ENCODE results near the gene PDZK1. TPM values are rescaled to one million over a fixed set of nuclear protein-coding genes. Genes with fewer than 3 reads are reported as not detected.

PDZK1 gene
- total and polyA plus RNA-seq, 2 of the 8 experiments (the other 6 are each of a cell fraction or from before 2014, with no cell fraction given), result 0.17 TPM; not detected in 1

DNA sequence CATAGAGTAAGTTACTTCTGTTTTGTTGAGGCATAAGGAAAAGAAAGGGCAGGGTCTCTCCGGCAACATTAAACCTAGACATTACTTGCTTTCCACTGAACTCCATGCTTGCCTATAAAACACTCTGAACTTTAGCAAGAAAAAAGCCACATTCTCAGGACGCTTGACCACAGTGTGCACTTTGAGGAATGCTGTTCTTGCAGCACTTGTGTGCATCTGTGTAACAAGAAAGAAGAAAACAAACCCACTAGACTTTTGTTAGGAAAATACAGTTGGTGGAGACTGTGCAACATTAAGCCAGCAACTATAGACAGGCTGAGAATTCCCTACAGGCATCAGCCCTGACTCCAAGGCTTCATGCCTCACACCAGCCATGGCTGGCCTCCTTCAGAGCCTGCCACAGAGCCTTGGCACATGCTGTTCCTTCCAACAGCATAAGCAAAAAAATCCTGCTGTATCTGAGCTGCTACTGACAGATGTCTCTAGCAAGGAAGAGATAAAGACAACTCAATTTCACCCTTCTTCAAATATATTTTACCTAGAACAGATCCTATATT lies 5.8 kb downstream of the PDZK1 start:
- H4K5ac ChIP-seq (ENCODE audit: insufficient read length, low read depth, low read length), result no peak overlapping the region
- POLR2A ChIA-PET (ENCODE audit: partially characterized antibody), result no interaction called here
- no peak overlapping the region for H3K4me3 ChIP-seq (ENCODE audit: extremely low read depth in 1 of 4, insufficient read depth in 2 of 4, low read depth in 3 of 4, low read length in 4 of 4)
- H2AFZ ChIP-seq (ENCODE audit: low read length), result no peak overlapping the region
- CTCF ChIA-PET (ENCODE audit: partially characterized antibody), result no interaction called here
- DNase-seq (ENCODE audit: low read depth in 1 of 2, low spot score in 2 of 2) (no peak), FAIRE-seq (no peak)
- no peak overlapping the region for H2BK20ac ChIP-seq (ENCODE audit: low read length)
- no peaks in the 10 kb centered on the region for H3K9me3 ChIP-seq (ENCODE audit: insufficient read depth in 2 of 2, low read depth in 1 of 2, low read length in 1 of 2)
- no peak overlapping the region for H3K18ac ChIP-seq (ENCODE audit: extremely low read depth, low read length)
- no peak overlapping the region for H3K23ac ChIP-seq (ENCODE audit: insufficient read length)
- no peak overlapping the region for H3K9ac ChIP-seq (replicated peaks in 1 of 4; ENCODE audit: extremely low read depth in 1 of 4, low read depth in 3 of 4, low read length in 3 of 4)
- peaks cover 0 to 2% (median 0%) of the 10 kb centered on the region in 4 experiments; a peak in 1 of 7 replicates for H3K27me3 ChIP-seq (replicated peaks in 1 of 4; ENCODE audit: control insufficient read depth in 3 of 4, extremely low read depth in 1 of 4, insufficient read depth in 3 of 4, low read length in 3 of 4)
- H3K79me2 ChIP-seq (ENCODE audit: control insufficient read depth in 1 of 2, insufficient read depth in 2 of 2, low read length in 2 of 2), result no peaks in the 10 kb centered on the region
- H2AK5ac ChIP-seq (ENCODE audit: low read depth, low read length), result no peak overlapping the region
- H2BK5ac ChIP-seq (ENCODE audit: low read depth, low read length), result no peak overlapping the region
- H2BK120ac ChIP-seq (replicated peaks; ENCODE audit: low read depth, low read length), result no peak overlapping the region
- no peak overlapping the region for H3K27ac ChIP-seq (ENCODE audit: low read depth, low read length)
- no peak overlapping the region for H3K4ac ChIP-seq (replicated peaks; ENCODE audit: insufficient read length, low read depth, low read length)
- no peak overlapping the region for H2BK12ac ChIP-seq (ENCODE audit: low read depth, low read length)
- no peak overlapping the region for H4K8ac ChIP-seq (ENCODE audit: extremely low read depth, insufficient read depth, low read length)
- 83% methylated on average over 2 of the region's 2 CpGs; no CpG with 5 or more reads in 1 of the 2 experiments for WGBS, 2 experiments (ENCODE audit: extremely low coverage in 1 of 2, insufficient coverage in 1 of 2, insufficient read length in 1 of 2, insufficient replicate concordance in 2 of 2, low coverage in 1 of 2, low lambda C conversion rate in 2 of 2, missing lambda C conversion rate in 1 of 2)
- H2BK15ac ChIP-seq (ENCODE audit: low read length), result no peak overlapping the region
- TF ChIP-seq SP1 (IDR thresholded peaks at IDR 0.05; ENCODE audit: low read depth, low read length), result no peak
- TF ChIP-seq CBX8 (IDR thresholded peaks at IDR 0.05; ENCODE audit: borderline replicate concordance, low read depth, low read length), result no peak
- TF ChIP-seq SP2 (IDR thresholded peaks at IDR 0.05; ENCODE audit: low read length), result no peak
- H3K4me2 ChIP-seq (ENCODE audit: insufficient read depth in 1 of 2, low read depth in 2 of 2, low read length in 2 of 2), result no peak overlapping the region
- H3K4me1 ChIP-seq (replicated peaks in 1 of 4; ENCODE audit: control insufficient read depth in 3 of 4, insufficient read depth in 4 of 4, low read length in 3 of 4), result no peaks in the 10 kb centered on the region
- no peaks in the 10 kb centered on the region for H3K79me1 ChIP-seq (ENCODE audit: low read depth, low read length)
- H4K91ac ChIP-seq (replicated peaks; ENCODE audit: insufficient read length, low read length), result no peak overlapping the region
- no peaks in the 10 kb centered on the region for H3K36me3 ChIP-seq (ENCODE audit: control insufficient read depth in 2 of 4, insufficient read depth in 4 of 4, low read length in 3 of 4)
- H3K23me2 ChIP-seq (ENCODE audit: low read depth, low read length), result no peaks in the 10 kb centered on the region
- no peaks in the 10 kb centered on the region for H4K20me1 ChIP-seq (replicated peaks in 1 of 2; ENCODE audit: control insufficient read depth in 1 of 2, insufficient read depth in 2 of 2, low read length in 2 of 2)
- H3K56ac ChIP-seq (replicated peaks; ENCODE audit: insufficient read length, low read depth, low read length), result no peak overlapping the region
- H3K14ac ChIP-seq (ENCODE audit: insufficient read length), result no peak overlapping the region
